MM.1S (cell line): Measurements from ENCODE around the gene CIAO2B.

ENCODE experiments used
- EZH2 ChIP-seq: fragments of 300-600 bp; sonication (generic); optimal IDR thresholded peaks from 2 replicates; pipeline ENCODE3; 2017; ENCODE audit warnings: low read depth, mild to moderate bottlenecking, antibody characterized with exemption, low read length, mixed read lengths
- EZH2phosphoT487 ChIP-seq: fragments of 300-600 bp; sonication (generic); IDR thresholded peaks from 2 replicates; pipeline ENCODE4 v1.6.1; 2018; ENCODE audit warnings: antibody characterized with exemption, low read length
- TF ChIP-seq, protein P1 (sequence below): fragments of 300-600 bp; sonication (generic); IDR thresholded peaks from 2 replicates; pipeline ENCODE4 v1.5.1; 2016; ENCODE audit warnings: antibody characterized with exemption, low read length, mixed read lengths

DNA sequence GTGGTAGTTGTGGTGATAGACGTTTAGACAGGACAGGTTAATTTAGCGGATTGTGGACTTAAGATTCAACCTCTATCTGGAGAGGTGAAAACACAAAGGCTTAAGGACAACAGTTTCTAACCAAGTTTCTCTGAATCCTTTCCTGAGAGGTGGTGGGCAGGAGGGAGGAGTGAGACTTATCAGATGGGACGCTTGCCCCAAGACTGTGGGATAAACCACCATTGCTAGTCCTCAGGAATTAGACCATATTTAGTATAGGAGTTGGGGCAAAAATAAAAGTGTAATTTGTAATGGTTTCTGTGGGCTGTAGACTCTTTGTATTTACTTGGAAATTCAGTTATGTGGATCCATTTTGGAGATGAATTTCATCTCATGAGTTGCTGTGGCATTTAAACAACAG lies 47.3 kb downstream of the CIAO2B start:
- TF ChIP-seq, protein P1, sequence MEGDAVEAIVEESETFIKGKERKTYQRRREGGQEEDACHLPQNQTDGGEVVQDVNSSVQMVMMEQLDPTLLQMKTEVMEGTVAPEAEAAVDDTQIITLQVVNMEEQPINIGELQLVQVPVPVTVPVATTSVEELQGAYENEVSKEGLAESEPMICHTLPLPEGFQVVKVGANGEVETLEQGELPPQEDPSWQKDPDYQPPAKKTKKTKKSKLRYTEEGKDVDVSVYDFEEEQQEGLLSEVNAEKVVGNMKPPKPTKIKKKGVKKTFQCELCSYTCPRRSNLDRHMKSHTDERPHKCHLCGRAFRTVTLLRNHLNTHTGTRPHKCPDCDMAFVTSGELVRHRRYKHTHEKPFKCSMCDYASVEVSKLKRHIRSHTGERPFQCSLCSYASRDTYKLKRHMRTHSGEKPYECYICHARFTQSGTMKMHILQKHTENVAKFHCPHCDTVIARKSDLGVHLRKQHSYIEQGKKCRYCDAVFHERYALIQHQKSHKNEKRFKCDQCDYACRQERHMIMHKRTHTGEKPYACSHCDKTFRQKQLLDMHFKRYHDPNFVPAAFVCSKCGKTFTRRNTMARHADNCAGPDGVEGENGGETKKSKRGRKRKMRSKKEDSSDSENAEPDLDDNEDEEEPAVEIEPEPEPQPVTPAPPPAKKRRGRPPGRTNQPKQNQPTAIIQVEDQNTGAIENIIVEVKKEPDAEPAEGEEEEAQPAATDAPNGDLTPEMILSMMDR, result no peak
- no peak for TF ChIP-seq EZH2
- TF ChIP-seq EZH2phosphoT487, result no peak
